HUDEP-2 (cell line): Measurements from ENCODE around the gene NFATC1.
A peak's percentile ranks its signal among the peaks of the same experiment; 100 is the strongest.

Experiments used
- DNase-seq, 76 experiments: peaks; one replicate each; lab custom pipeline; 2025; ENCODE audit not compliant: unreplicated experiment in 76 of 76; lab: John Stamatoyannopoulos, UW

The NFATC1 gene

GRCh38 chr18:79525556-79526467, 130.1 kb downstream of the NFATC1 start:
- peak in 73 of 76 experiments; percentile 24 to 92 (median 83) for DNase-seq

GRCh38 chr18:79526468-79527460, 131.0 kb downstream of the NFATC1 start:
- peak in 75 of 76 experiments; percentile 73 to 99 (median 97) for DNase-seq

- DNase-seq: peak in 2 of 76 experiments; percentile 13
Measured at GRCh38 chr18:79527656-79528315, 132.1 kb downstream of the NFATC1 start.

GRCh38 chr18:79528316-79528695, 132.6 kb downstream of the NFATC1 start:
- no peak for DNase-seq

- DNase-seq: peak in 67 of 76 experiments; percentile 8 to 88 (median 62)
Measured at GRCh38 chr18:79528846-79529245, 133.1 kb downstream of the NFATC1 start.

- no peak for DNase-seq
Measured at GRCh38 chr18:79529296-79529695, 133.6 kb downstream of the NFATC1 start.

- no peak for DNase-seq
Measured at GRCh38 chr18:79529991-79530390, 134.3 kb downstream of the NFATC1 start.

- DNase-seq: no peak
Measured at GRCh38 chr18:79530821-79531220, 135.1 kb downstream of the NFATC1 start.

- no peak for DNase-seq
Measured at GRCh38 chr18:79531386-79531785, 135.7 kb downstream of the NFATC1 start.

- no peak for DNase-seq
Measured at GRCh38 chr18:79531926-79532312, 136.2 kb downstream of the NFATC1 start.

- no peak for DNase-seq
Measured at GRCh38 chr18:79532313-79533007, 136.7 kb downstream of the NFATC1 start.

GRCh38 chr18:79533146-79533545, 137.4 kb downstream of the NFATC1 start:
- DNase-seq: no peak

- DNase-seq: no peak
Measured at GRCh38 chr18:79533591-79533990, 137.9 kb downstream of the NFATC1 start.

GRCh38 chr18:79534356-79534755, 138.6 kb downstream of the NFATC1 start:
- no peak for DNase-seq

GRCh38 chr18:79537758-79538157, 142.0 kb downstream of the NFATC1 start:
- DNase-seq: no peak

- no peak for DNase-seq
Measured at GRCh38 chr18:79538635-79539034, 142.9 kb downstream of the NFATC1 start.

GRCh38 chr18:79540161-79540903, 144.6 kb downstream of the NFATC1 start:
- DNase-seq: no peak

- DNase-seq: no peak
Measured at GRCh38 chr18:79540904-79541282, 145.2 kb downstream of the NFATC1 start.

- no peak for DNase-seq
Measured at GRCh38 chr18:79542213-79542612, 146.5 kb downstream of the NFATC1 start.
